ENCODE results near the gene HIPK2.
"Not testable (repeated sequence)": the region's sequence is repeated elsewhere in the genome, so short reads cannot be mapped to it uniquely, and the experiment has no call there.

HIPK2 gene

DNA sequence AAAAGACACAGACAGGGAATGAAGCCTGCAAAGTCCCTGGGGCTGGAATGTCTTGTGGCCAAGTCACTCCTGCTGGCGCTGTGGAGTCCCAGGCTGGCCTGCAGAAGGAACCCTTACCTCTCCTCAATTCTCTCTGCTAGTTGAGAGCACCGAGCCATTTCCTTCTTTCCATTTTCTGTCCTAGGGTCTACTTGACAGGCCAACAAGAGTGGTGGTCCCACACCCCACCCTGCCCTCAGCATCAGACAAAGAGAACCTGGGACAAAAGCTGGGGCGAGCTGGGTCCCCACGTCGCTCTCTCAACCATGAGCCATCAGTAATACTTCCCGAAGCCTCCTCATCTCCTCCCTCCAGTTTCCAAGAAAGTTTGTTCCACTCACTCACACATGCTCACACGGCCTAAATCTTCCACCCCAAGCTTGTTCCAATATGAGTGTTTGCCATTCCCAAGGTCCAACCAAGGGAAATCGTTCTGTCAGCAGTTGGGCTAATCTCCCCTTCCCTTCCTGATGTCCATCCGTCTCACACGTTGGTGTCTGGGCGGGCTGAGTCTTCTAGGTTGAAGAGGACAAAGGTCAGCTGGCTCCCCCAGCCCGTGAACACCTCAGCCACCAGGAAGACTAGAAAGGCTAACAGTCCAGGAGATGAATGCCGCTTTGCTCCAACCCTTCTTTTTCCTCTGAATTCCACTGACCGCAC lies 210.0 kb downstream of the HIPK2 start:
- no peak for DNase-seq (ENCODE audit: low read depth in 3 of 3)

DNA sequence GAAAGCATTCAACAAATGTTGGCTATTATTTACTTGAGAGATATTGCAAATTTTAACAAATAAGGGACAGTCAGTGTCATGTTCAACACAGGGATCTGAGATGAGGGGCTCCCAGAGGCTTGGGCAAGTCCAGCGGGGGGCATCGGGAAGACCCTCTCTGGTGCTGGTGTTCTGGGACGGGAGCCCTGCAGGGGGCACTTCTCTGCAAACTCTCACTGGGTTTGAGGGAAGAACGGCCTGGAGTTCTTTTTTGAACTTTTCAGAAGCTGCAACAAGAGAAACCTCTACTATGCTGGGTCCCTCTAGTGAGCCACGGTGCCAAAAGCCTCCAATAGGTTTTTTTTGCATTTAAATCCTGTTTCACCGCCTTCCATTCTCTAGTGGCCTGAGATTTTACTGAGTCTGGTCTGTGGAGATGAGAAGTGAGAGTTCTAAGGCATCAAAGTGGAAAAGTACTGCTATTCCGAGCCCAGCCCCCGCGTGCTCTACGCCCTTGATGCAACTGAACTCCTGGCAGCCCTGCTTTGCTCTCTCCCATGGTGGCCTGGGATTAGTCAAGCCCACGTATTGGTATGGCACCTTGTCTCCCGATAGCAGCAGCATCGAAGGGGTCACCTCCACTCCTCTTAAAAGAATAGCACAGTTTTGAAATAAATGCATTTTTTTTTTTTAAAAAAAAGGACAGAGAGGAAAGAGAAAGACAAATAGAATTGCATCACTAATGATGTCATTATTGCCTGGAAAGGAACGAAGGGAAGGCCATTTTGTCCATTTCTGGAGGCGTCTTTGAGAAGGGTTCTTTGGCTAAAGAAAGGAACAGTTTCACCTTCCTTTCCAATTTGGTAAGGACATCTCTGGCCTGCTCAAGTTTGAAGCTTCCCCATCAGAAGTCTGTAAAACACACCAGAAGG lies 210.8 kb downstream of the HIPK2 start:
- no peak for DNase-seq (ENCODE audit: low read depth in 3 of 3)

DNA sequence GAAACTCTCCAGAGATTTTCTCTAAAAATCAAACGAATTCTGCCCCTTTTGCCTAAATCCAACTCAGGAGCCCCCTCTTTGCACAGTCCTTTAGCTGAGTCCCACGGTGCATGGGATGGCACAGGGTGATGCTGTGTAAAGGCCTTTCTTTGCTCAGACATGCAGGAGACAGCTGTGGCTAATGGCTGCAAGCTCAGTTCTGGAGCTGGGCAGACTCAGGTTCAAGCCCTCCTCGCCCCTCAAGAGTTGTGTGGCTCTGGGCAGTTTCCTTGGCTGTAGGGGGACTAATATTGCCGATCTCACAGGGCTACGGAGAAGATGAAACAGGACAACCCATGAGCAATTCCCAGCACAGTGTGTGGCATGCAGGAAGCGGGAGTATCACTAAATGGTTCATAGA lies 211.7 kb downstream of the HIPK2 start:
- no peak for DNase-seq (ENCODE audit: low read depth in 3 of 3)

DNA sequence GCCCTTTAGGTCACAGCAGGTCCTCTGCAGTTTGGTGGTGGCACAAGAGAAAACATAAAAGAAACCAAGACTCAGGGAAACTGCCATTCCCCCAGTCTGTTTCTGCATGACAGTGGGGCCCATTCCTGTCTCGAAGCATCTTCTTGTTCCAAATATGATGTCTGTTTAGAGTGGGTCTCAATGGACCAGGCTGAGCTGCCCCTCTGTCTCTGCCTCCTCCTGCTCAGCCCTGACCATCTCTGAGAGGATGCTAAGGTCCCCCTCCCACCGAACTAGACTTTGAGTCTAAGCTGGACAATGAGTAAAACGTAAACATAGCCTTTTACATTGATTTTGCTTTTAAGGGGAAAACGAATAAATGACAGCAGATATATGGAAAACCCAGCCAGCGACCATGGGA lies 213.9 kb downstream of the HIPK2 start:
- DNase-seq (ENCODE audit: low read depth in 3 of 3), result no peak

DNA sequence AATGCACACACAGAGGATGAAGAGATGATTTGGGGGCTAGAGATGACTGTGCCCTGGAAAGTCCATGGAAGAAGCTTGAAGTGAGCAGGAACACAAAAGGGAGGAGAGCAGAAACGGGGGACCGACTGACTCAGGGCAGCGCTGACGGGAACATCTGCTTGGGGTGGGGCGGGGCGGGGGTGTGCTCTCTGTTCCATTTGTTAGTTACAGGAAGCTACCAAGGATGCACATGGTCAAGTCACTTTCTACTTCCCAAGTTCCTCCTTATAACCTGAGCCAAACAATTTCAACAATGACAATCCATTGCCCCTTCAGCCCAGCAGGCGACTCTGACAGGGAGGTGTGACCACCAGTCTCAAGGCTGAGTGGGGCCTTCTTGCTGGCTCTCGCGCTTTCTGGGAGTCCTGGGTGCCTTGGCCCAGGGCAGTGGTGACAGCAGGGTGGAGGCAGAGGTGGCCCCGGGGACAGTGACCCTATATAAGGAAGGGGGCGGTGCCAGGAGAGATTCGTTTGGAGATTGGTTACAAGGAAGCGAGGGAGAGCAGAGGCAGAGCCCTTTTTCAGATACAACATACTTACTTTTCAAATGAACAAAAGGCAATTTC lies 214.7 kb downstream of the HIPK2 start:
- no peak for DNase-seq (ENCODE audit: low read depth in 3 of 3)

DNA sequence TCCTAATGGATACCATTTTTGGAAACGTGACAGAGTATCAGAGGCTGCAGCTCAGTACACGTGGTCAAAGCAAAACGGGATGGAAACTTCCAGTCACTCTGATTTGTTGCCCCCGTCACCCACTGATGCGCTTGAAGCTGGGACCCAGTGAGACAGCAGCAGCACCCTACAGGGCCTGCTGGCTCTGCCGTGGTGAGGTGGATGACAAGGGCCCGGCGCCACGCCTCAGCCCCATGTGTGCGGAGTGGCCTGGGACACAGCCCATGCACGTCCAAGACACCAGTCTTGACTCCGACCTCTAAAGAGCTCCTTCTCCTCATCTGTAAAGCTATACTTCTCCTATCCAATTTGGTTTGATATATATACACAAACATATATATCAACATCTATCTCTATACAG lies 215.3 kb downstream of the HIPK2 start:
- no peak for DNase-seq (ENCODE audit: low read depth in 3 of 3)

DNA sequence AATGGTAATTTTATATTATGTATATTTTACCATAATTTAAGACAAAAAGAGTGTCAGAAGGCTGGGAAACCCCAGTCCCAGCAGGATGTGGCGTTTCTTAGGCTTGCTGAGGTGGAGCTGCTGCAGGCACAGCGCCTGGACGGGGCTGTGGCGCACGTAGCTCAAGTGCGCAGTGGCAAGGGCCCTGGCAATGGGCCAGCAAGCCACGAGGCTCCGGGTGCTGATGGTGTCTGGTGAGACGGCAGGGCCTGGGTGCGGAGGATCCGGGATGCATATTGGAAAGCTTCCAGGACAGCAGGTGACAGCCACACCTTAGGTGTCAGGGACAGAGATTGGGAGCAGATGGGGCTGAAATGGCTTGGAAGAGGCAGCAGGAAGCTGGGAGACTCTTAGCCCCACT lies 217.1 kb downstream of the HIPK2 start:
- no peak for DNase-seq (ENCODE audit: low read depth in 3 of 3)

DNA sequence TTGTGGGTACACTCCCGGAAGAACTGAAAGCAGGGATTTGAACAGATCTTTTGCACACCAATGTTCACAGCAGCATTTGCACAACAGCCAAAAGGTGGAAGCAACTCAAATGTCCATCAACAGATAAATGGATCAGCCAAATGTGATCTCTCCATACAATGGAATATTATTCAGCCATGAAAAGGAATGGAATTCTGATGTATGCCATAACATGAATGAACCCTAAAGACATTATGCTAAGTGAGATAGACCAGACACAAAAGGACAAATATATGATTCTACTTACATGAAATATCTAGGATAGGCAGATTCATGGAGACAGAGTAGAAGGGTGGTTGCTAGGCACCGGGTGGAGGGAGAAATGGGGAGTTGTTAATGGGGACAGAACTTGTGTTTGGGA lies 217.6 kb downstream of the HIPK2 start:
- no peak for DNase-seq (ENCODE audit: low read depth in 3 of 3)

DNA sequence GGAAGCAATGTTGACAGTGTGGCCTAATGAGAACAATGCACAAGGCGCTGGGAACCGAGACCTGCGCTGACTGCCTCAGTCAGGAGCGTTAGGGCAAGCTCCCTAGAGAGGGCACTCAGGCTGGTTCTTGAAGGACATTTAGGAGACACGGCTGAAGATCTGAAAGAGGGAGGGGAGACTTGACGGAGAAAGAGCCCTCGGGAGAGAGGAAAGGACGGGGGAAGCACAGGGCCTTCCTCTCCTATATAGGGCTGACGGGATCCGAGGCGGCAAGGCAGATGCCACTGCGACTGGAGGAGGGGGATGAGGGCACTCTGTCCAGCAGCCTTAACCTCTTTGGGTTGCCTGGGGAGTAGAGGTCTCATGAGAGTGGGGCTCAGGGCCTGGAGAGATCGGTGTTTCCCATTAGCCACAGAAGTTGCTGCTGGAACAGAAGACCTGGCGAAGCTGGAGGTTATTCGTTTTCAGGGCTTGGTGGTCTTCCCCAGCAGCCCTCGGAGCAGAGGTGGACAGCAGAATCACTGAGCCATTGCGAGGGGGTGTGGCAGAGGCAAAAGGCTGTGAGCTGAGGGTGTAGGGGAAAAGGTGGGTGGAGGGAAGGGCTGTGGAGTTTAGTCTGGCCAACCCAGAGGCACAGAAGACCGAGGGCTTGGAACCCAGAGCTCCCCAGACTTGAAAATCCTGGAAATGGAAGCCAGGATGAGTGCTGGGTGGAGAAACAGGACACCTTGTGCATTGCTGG lies 218.3 kb downstream of the HIPK2 start:
- no peak for DNase-seq (ENCODE audit: low read depth in 3 of 3)

DNA sequence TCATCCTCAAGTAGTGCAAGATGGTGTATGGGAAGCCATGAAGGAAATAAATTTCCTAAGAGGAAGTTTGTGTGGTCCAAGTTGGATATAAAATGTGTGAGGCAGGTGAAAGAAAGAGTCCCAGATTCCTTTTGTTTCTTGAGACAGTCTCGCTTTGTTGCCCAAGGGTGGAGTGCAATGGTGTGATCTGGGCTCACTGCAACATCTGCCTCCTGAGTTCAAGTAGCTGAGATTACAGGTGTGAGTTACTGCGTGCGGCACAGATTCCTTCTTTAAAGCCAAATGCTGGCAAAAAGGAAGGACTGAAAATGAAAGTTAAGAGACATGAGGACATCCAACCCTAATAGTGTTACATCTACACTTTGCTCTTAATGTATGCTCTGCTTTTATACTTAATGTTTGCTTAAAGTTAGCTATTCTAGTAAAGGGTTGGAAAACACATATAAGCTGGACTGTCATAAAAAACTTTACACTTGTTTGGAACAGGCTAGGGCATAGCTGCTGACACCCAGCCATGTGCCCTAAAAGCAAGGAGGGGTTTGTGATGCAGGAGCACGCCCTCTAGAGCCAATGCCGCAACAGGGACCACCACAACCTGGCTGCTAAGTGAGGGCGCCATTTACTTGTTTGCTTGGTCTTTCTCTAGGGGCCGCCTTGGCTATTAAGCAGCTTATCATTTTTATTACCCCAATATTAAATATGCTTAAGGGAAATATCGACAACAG lies 219.8 kb downstream of the HIPK2 start:
- DNase-seq (ENCODE audit: low read depth in 3 of 3), result no peak

DNA sequence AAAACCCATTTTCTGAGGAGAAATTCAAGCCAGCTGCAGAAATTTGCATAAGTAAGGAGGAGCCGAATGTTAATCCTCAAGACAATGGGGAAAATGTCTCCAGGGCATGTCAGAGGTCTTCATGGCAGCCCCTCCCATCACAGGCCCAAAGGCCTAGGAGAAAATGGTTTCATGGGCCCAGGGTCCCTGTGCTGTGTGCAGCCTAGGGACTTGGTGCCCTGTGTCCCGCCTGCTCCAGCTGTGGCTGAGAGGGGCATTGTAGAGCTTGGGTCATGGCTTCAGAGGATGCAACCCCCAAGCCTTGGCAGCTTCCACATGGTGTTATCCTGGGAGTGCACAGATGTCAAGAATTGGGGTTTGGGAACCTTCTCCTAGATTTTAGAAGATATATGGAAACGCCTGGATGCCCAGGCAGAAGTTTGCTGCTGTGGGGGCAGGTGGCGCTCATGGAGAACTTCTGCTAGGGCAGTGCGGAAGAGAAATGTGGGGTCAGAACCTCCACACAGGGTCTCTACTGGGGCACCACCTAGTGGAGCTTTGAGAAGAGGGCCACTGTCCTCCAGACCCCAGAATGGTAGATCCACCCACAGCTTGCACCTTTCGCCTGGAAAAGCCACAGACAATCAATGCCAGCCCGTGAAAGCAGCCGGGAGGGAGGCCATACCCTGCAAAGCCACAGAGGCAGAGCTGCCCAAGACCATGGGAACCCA lies 223.7 kb downstream of the HIPK2 start:
- DNase-seq (ENCODE audit: low read depth in 3 of 3), result not testable (repeated sequence)

DNA sequence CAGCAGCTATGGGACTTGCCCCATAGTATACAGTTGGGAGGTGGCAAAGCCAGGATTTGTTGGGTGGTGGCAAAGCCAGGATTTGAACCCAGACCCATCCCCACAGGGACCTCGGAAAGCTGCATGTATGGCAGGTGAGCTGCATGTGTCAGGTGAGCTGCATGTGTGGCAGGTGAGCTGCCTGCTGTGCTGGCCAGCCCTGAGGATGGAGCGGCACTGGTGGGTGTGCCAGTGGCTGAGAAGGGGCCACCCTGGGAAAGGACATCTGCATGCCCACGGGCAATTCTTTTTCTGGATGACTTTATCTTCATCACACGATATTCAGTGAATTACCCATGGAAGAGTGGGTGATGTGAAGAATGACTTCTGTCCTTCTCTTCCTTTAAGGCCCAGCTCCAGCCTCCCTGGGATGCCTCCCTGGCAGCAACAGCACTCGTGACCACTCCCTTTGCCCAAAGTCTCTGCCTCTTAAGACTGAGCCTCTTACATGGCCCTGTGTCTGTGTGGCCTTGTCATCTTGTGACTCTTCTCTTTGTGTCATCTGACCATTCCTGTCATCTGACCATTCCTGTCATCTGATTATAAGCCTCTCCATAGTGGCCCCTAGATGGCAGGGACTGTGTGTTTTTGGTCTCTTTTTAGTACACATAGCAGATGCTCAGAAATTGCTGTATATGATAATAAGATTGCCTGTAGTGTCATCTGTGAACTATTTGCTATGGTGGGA lies 229.3 kb downstream of the HIPK2 start:
- no peak for DNase-seq (ENCODE audit: low read depth in 3 of 3)

DNA sequence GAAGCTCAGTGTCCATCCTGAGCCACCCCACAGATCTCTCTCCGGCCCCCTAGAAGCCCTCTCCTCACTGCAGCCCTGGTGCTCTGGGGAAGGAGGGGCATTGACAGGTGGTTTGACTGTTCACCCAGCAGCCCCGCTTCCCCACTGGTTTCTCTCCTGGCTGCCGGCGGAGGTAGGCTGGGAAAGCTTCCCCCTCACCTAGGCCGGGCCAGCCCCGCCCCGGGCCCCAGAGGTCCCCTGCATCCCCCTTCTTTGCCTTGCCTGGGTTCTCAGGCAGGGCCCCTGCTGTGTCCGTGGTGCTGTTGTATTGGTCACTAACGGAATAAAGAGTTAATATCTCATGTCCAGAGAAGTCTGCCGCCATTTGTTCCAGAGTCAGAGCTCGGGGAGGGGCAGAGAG lies 233.2 kb downstream of the HIPK2 start:
- DNase-seq (ENCODE audit: low read depth in 3 of 3), result no peak

DNA sequence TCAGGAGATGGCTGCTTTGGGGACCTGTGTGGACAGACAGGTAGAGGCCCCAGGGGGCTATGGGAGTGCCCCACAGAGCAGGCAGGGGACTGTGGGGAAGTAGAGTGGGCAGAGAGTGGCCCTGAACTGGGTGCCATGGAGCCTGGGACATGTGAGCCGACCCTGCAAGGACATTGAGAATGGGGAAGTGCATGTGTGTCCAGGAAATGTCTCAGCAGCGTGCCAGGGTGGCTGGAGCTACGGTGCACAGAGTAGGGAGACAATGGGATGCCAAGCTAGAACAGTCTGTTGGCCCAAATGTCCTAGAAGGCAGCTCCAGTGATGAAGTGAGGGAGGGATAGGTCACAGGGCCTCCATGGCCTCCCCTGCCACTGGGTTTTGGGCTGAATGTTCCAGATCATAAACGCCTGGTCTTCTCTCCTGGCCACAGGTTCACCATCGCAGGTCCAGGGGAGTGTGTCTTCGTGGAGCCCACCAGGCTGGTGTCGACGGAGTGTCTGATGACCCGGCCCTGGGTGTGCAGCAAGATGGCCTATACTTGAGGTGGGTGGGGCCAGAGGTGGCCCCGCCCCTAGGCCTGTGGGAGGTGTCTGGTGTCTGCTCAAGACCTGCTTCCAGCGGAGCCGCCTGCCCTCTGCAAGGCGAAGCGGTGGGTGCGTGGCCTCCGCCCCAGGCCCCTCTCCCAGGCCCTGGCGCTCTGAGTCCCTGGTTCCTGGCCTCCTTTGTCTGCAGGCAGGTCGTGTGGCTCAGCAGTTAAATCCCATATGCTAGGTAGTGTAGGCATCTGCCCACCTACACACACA lies 233.8 kb downstream of the HIPK2 start:
- DNase-seq (ENCODE audit: low read depth in 3 of 3), result no peak

DNA sequence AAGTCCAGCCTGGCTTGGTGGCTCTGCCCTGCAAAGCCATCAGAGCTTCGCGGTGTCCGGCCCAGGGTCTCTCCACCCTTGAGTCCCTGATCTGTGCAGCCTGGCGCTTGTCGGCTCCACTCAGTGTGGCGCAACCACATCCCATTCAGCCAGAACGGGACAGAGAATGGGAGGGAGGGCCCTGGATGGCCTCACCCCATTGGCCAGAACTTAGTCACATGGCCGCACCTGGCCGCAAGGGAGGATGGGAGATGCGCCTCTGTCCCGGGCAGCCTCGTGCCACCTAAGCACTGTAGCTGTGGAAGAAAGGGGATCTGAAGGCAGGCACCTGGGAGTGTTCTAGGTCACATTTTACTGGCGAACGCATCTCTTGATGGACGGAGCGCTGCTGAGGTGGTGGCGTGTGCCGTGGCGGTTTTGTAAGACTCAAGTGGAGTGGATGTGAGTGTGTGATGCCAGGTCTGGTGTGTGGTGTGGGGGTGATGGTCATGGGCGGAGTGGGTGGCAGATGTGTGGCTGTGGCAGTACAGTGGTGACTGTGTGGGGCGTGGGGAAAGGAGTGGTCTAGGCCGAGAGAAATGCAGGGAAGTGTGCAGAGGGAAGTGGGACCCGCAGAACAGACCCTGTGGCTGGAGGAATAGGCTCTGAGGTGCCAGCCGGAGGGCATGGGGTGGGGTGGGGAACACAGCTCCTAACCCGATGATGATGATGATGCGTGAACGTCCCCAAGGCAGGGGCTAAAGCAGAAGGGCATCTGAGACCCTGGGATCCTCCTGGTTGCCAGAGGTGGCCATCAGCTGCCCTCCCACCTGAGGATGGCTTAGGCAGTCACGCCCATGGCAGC lies 235.3 kb downstream of the HIPK2 start:
- no peak for DNase-seq (ENCODE audit: low read depth in 3 of 3)

DNA sequence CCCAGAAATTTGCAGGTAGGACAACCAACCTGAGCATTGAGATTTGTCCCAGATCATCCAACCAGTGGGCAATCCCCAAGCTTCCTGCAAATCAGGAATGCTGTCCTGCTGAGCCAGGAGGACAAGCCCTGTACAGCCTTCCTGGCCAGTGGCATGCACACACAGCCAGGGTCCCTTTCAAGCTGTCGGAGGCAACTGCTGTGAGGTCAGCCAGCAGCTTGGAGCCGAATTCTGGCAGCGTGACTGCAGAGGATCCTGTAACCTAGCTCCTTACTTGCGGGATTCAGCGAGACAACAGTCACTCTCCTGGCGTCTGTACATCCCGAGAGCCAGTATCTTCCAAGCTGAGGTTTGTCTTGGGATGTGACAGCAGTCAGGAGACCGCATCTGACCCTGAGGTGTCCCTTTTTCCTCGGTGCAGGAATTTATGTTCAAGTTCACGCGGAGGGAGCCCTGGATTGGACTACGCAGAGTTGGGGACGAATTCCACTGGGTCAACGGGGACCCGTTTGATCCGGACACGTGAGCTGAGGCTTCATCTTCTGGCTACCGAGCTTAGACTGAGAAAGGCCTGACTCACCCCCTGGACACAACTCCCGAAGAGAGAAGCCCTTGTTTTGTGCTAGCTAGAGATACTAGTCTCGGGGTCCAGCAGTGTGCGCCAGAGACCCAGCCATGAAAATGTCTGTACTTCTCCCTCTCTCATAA lies 236.0 kb downstream of the HIPK2 start:
- DNase-seq (ENCODE audit: low read depth in 3 of 3), result no peak

DNA sequence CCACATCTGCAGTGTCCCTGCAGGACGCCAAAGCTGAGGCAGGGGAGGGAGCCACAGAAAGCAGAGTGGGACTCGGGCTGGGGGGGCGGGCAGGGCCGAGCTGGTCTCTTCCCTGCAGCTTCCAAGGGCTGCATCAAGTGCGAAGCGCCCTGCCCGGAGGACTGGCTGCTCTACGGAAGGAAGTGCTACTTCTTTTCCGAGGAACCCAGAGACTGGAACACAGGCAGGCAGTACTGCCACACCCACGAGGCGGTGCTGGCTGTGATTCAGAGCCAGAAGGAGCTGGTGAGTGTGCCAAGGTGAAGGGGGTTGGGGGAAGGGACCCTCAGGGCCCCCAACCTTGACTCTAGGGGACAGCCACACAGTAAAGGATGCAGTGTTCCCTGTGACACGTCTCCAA lies 237.6 kb downstream of the HIPK2 start:
- no peak for DNase-seq (ENCODE audit: low read depth in 3 of 3)

Data from stimulated activated CD4-positive, alpha-beta T cell treated with anti-CD3 and anti-CD28 coated beads, TNF-alpha, amount 100 ng/mL, for 48 hours (primary cell).